ENCODE measurements around the gene TRMO. TPM values are rescaled to one million over a fixed set of nuclear protein-coding genes. Genes with fewer than 3 reads are reported as not detected.

Gene TRMO
- total RNA-seq, 1 donor from 2014 or later = 24.8 TPM

DNA sequence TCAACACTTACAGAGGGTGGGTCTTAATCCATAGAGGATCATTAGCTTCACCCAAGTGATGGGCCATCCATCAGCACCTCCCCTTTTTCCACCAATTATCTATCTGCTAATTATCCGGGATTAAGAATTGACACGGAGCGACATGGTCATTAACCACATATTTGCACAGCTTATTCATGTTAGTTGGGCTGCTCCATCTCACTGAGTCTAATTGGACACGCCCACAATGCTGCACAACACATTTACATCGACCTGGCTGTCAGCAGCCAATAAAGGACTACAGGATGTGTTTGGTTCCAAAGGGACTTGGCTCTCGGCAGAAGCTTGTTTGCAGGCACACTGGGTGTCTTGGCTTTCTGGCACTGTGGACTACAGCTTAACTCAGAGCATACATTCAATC is 47.7 kb downstream of the TRMO start:
- TF ChIP-seq, protein P1, sequence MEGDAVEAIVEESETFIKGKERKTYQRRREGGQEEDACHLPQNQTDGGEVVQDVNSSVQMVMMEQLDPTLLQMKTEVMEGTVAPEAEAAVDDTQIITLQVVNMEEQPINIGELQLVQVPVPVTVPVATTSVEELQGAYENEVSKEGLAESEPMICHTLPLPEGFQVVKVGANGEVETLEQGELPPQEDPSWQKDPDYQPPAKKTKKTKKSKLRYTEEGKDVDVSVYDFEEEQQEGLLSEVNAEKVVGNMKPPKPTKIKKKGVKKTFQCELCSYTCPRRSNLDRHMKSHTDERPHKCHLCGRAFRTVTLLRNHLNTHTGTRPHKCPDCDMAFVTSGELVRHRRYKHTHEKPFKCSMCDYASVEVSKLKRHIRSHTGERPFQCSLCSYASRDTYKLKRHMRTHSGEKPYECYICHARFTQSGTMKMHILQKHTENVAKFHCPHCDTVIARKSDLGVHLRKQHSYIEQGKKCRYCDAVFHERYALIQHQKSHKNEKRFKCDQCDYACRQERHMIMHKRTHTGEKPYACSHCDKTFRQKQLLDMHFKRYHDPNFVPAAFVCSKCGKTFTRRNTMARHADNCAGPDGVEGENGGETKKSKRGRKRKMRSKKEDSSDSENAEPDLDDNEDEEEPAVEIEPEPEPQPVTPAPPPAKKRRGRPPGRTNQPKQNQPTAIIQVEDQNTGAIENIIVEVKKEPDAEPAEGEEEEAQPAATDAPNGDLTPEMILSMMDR (IDR thresholded peaks at IDR 0.05) = no peak
- intact Hi-C loops (cut with DNase I) = loop anchor here (10.0 kb wide), 1 partner anchor 150 kb away; no protein-coding TSS in a partner anchor

DNA sequence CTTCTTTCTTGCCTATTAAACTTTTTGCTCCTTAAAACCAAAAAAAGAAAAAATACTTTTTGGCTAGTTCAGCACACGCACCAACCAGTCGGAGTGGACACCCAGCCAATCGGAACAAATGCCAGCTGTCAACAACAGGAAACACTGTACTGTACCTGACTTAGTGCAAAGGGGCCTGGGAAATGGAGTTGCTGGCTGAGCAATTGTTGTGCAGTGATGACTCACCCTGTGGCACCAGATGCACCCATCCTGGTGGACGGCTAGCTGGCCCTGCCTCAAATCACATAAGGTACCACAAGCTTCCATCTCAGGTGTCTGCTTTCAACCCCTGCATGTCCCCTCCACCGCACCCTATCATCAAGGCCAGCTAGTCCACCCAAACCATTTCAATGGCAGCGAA is 48.4 kb downstream of the TRMO start:
- no peak overlapping the region for H3K4me3 ChIP-seq
- no peak for DNase-seq (ENCODE audit: low spot score in 2 of 2)
- no peaks in the 10 kb centered on the region for H3K27me3 ChIP-seq
- intact Hi-C loops (cut with DNase I) = loop anchor here (10.0 kb wide), 1 partner anchor 149 kb away; no protein-coding TSS in a partner anchor
- H3K36me3 ChIP-seq = no peaks in the 10 kb centered on the region
- H3K9me3 ChIP-seq = no peaks in the 10 kb centered on the region
- H3K27ac ChIP-seq = no peak overlapping the region
- no peaks in the 10 kb centered on the region for H3K4me1 ChIP-seq
- TF ChIP-seq, protein P1 (IDR thresholded peaks at IDR 0.05) = no peak

More for the DNA sequence above, 47.7 kb downstream of the TRMO start:
- no peak overlapping the region for H3K4me3 ChIP-seq
- no peak for DNase-seq (ENCODE audit: low spot score in 2 of 2)
- no peaks in the 10 kb centered on the region for H3K27me3 ChIP-seq
- no peaks in the 10 kb centered on the region for H3K9me3 ChIP-seq
- H3K27ac ChIP-seq = no peak overlapping the region
- H3K4me1 ChIP-seq = no peaks in the 10 kb centered on the region
- H3K36me3 ChIP-seq = no peaks in the 10 kb centered on the region

DNA sequence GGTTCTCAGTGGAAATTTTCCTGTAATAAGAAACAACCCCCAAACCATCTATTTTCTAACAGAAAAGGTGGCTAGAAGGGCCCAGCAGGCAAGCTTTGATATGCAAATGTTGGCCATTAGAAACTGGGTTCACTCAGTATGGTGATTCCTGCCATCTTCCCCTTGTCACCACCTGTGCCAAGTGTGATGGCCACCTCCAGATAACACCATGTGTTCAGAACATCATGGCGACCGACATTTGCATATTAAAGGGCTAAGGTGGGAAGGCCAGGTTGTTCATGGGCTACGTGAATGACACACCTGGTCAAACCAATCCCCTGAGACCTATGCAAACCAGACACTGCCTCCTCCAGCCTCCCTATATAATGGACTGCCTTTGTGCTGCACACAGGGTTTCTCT is 48.9 kb downstream of the TRMO start:
- intact Hi-C loops (cut with DNase I) = loop anchor here (10.0 kb wide), 1 partner anchor 149 kb away; no protein-coding TSS in a partner anchor
- Histone ChIP-seq H3K4me1 (no peaks in the 10 kb centered on the region), H3K9me3 (no peaks in the 10 kb centered on the region), H3K27ac (no peak overlapping the region), H3K27me3 (no peaks in the 10 kb centered on the region), H3K4me3 (no peak overlapping the region), H3K36me3 (no peaks in the 10 kb centered on the region)
- no peak for DNase-seq (ENCODE audit: low spot score in 2 of 2)
- TF ChIP-seq, protein P1 (IDR thresholded peaks at IDR 0.05) = no peak

DNA sequence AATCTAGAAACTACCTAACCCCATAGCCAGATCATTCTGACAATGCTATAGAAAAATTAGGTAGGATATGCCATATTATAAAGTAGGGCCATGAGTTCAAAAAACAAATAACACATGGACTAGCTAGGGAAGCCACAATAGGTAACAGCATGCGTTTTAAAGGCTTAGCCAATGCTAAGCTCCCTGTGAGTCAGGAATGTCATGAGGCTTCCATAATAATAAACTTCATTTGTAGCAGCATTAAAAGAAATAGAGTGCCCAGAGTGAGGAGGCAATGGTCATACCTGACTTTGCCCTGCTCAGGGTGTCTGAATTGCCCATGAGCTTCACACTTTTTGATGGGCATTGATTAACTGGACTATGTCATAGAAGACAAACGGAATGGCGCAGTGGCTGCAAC is 53.4 kb downstream of the TRMO start:
- no peak overlapping the region for H3K27ac ChIP-seq
- H3K4me1 ChIP-seq = no peaks in the 10 kb centered on the region
- no peaks in the 10 kb centered on the region for H3K27me3 ChIP-seq
- DNase-seq (ENCODE audit: low spot score in 2 of 2) = no peak
- TF ChIP-seq, protein P1 (IDR thresholded peaks at IDR 0.05) = no peak
- peaks cover 5 to 24% of the 10 kb centered on the region in 2 donors for H3K9me3 ChIP-seq
- H3K4me3 ChIP-seq = no peak overlapping the region
- intact Hi-C loops (cut with DNase I) = no loop called here
- H3K36me3 ChIP-seq = no peaks in the 10 kb centered on the region

DNA sequence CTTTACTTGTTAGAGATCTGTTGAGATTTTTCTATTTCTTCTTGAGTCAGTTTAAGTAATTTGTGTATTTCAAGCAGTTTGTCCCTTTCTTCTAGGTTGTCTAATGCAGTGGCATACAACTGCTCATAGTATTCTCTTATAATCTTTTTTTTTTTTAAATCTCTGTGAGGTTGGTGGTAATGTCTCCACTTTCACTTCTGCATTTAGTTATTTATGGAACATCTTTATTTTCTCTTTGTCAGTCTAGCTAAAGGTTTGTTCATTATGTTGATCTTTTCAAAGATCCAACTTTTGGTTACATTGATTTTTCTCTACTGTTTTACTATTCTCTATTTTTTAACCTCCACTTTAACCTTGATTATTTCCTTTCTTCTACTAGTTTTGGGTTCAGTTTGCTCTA is 55.5 kb downstream of the TRMO start:
- no peak overlapping the region for H3K4me3 ChIP-seq
- no peak overlapping the region for H3K27ac ChIP-seq
- H3K27me3 ChIP-seq = no peaks in the 10 kb centered on the region
- H3K4me1 ChIP-seq = no peaks in the 10 kb centered on the region
- TF ChIP-seq, protein P1 (IDR thresholded peaks at IDR 0.05) = no peak
- peaks cover 5 to 24% of the 10 kb centered on the region in 2 donors for H3K9me3 ChIP-seq
- intact Hi-C loops (cut with DNase I) = no loop called here
- DNase-seq (ENCODE audit: low spot score in 2 of 2) = no peak
- H3K36me3 ChIP-seq = no peaks in the 10 kb centered on the region

DNA sequence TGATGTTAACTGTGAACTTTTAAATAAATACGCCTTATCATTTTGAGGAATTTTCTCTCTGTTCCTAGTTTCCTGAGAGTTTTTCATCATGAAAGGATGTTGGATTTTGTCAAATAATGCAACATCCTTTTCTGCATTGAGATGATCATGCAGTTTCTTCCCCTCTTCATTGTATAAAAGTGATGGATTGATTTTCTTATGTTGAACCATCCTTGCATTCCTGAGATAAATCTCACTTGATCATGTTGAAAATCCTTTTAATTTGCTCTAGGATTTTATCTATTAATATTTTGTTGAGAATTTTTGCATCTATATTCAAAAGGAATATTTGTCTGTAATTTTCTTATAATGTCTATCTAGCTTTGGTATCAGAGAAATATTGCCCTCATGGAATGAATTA is 56.0 kb downstream of the TRMO start:
- no peaks in the 10 kb centered on the region for H3K36me3 ChIP-seq
- no peak overlapping the region for H3K4me3 ChIP-seq
- H3K9me3 ChIP-seq = peaks cover 5 to 24% of the 10 kb centered on the region in 2 donors
- H3K27ac ChIP-seq = no peak overlapping the region
- DNase-seq (ENCODE audit: low spot score in 2 of 2) = no peak
- no peaks in the 10 kb centered on the region for H3K4me1 ChIP-seq
- intact Hi-C loops (cut with DNase I) = no loop called here
- no peaks in the 10 kb centered on the region for H3K27me3 ChIP-seq
- TF ChIP-seq, protein P1 (IDR thresholded peaks at IDR 0.05) = no peak

Data from ascending aorta (tissue), 2 donors.